Peyer's patch (tissue), 4 donors: ENCODE data around the gene TXNL1. TPM values are rescaled to one million over a fixed set of nuclear protein-coding genes. Genes with fewer than 3 reads are reported as not detected.
A peak's percentile ranks its signal among the peaks of the same experiment; 100 is the strongest.
"Not testable (repeated sequence)": the region's sequence is repeated elsewhere in the genome, so short reads cannot be mapped to it uniquely, and the experiment has no call there.

Experiments
- DNase-seq, 3 donors: peaks; one replicate each; pipeline ENCODE4 v3.0.0-alpha.2; 2017 to 2019
- H3K27ac ChIP-seq, 4 donors: fragments of 200-600 bp; sonication (generic); one replicate each; pipeline ENCODE4 v1.5.1; 2016 to 2019
- H3K27me3 ChIP-seq, 2 donors: fragments of 200-600 bp; sonication (generic); one replicate each; pipeline ENCODE4 v1.5.1; 2019
- H3K36me3 ChIP-seq, 3 donors: fragments of 200-600 bp; sonication (generic); one replicate each; pipeline ENCODE4 v1.5.1; 2016 to 2019
- H3K4me1 ChIP-seq, 4 donors: fragments of 200-600 bp; sonication (generic); one replicate each; pipeline ENCODE4 v1.5.1; 2016 to 2019
- H3K4me3 ChIP-seq, 4 donors: fragments of 200-600 bp; sonication (generic); 1 replicate in 3 of 4; 2 replicates in 1 of 4; pipeline ENCODE4 v1.5.1; 2016 to 2019; ENCODE audit warnings: mild to moderate bottlenecking in 1 of 4
- H3K9me3 ChIP-seq, 4 donors: fragments of 200-600 bp; sonication (generic); one replicate each; pipeline ENCODE4 v1.5.1; 2016 to 2019; ENCODE audit warnings: mild to moderate bottlenecking in 1 of 4
- POLR2A ChIP-seq, 2 donors: fragments of 450-650 bp; IDR thresholded peaks; one replicate each; pipeline ENCODE4 v1.5.1; 2017; ENCODE audit warnings: antibody characterized with exemption in 2 of 2, mild to moderate bottlenecking in 2 of 2, moderate library complexity in 2 of 2
- total RNA-seq, 4 donors: library from RNA; depleted of rRNA; stranded (reverse); fragments of >200 nt; gene quantifications; one replicate each; pipeline ENCODE4 v1.1.0, GENCODE V29; 2016
- TF ChIP-seq, protein P1 (sequence below), 6 experiments: fragments of 450-650 bp in 4 of 6; fragments of 200-600 bp in 2 of 6; sonication (generic) in 1 of 6; IDR thresholded peaks; one replicate each; pipeline ENCODE4 v1.5.1; 2017 to 2019; ENCODE audit warnings: antibody characterized with exemption in 6 of 6, mild to moderate bottlenecking in 3 of 6, moderate library complexity in 1 of 6

Gene TXNL1
- total RNA-seq, 4 donors from 2014 or later, result 25.3 to 40.6 (median 31.8) TPM

- peaks cover 0 to 11% (median 0%) of the 10 kb centered on the region in 4 donors for H3K4me1 ChIP-seq
- no peaks in the 10 kb centered on the region for H3K27me3 ChIP-seq
- no peak for TF ChIP-seq POLR2A (IDR thresholded peaks at IDR 0.05)
- TF ChIP-seq, protein P1, sequence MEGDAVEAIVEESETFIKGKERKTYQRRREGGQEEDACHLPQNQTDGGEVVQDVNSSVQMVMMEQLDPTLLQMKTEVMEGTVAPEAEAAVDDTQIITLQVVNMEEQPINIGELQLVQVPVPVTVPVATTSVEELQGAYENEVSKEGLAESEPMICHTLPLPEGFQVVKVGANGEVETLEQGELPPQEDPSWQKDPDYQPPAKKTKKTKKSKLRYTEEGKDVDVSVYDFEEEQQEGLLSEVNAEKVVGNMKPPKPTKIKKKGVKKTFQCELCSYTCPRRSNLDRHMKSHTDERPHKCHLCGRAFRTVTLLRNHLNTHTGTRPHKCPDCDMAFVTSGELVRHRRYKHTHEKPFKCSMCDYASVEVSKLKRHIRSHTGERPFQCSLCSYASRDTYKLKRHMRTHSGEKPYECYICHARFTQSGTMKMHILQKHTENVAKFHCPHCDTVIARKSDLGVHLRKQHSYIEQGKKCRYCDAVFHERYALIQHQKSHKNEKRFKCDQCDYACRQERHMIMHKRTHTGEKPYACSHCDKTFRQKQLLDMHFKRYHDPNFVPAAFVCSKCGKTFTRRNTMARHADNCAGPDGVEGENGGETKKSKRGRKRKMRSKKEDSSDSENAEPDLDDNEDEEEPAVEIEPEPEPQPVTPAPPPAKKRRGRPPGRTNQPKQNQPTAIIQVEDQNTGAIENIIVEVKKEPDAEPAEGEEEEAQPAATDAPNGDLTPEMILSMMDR (IDR thresholded peaks at IDR 0.05), result peak; percentile 30 to 81 (median 63)
- DNase-seq, result no peak
- no peak overlapping the region for H3K27ac ChIP-seq
- no peaks in the 10 kb centered on the region for H3K9me3 ChIP-seq
- no peaks in the 10 kb centered on the region for H3K36me3 ChIP-seq
- no peak overlapping the region for H3K4me3 ChIP-seq
Observed at GRCh38 chr18:56575819-56576663, 62.4 kb downstream of the TXNL1 start.

GRCh38 chr18:56574861-56575260 is 63.5 kb downstream of the TXNL1 start:
- H3K4me1 ChIP-seq, result peaks cover 0 to 11% (median 0%) of the 10 kb centered on the region in 4 donors
- no peak for DNase-seq
- H3K27ac ChIP-seq, result peak overlapping the region in 2 of 4 donors; percentile 35 to 42
- H3K9me3 ChIP-seq, result no peaks in the 10 kb centered on the region
- TF ChIP-seq, protein P1 (IDR thresholded peaks at IDR 0.05), result no peak
- TF ChIP-seq POLR2A (IDR thresholded peaks at IDR 0.05), result no peak
- H3K36me3 ChIP-seq, result no peaks in the 10 kb centered on the region
- H3K4me3 ChIP-seq, result no peak overlapping the region
- no peaks in the 10 kb centered on the region for H3K27me3 ChIP-seq

GRCh38 chr18:56572267-56572666 is 66.1 kb downstream of the TXNL1 start:
- not testable (repeated sequence) for H3K4me3 ChIP-seq, H3K27me3 ChIP-seq, DNase-seq, H3K36me3 ChIP-seq, H3K9me3 ChIP-seq, H3K27ac ChIP-seq
- peaks cover 0 to 11% (median 0%) of the 10 kb centered on the region in 4 donors for H3K4me1 ChIP-seq

DNA sequence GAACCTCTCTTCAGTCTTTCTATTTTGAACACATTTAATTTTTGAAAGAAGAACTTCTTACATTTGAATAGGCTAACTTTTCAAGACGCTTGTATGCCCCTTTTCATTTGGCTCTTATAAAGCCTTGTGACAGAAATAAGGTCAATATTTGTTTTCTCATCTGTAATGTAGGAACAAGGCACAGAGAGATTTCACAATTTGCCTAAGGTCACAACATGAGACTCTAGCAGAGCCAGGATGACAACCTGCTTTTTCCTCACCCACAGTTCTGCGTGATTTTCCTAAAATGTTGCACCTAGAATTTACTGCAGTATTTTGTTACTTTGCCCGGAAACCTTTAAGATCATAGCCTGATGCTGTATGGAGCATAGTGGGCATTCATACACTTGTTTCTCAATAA is 67.4 kb downstream of the TXNL1 start:
- no peak overlapping the region for H3K4me3 ChIP-seq
- no peaks in the 10 kb centered on the region for H3K27me3 ChIP-seq
- no peaks in the 10 kb centered on the region for H3K9me3 ChIP-seq
- TF ChIP-seq, protein P1 (IDR thresholded peaks at IDR 0.05), result no peak
- no peak for TF ChIP-seq POLR2A (IDR thresholded peaks at IDR 0.05)
- DNase-seq, result no peak
- H3K27ac ChIP-seq, result no peak overlapping the region
- H3K4me1 ChIP-seq, result peaks cover 0 to 11% (median 0%) of the 10 kb centered on the region in 4 donors
- H3K36me3 ChIP-seq, result no peaks in the 10 kb centered on the region

DNA sequence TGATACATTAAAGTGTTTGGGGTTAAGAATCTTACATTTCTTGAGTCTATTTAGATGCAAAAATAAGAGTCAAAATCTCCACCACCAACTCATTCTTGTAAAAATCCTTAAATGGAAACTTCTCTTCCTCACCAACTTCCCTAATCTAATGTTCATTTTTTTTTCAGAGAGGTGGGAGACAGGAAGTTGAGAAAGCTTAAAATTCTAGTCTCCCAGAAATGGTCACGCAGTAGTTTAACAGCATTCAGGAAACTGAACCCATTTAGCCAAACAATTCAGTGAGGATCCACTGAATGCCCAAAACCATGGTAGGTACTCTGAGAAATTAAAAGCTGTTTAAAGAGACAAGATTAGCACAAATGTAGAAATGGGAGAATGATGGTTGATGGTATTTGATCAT is 69.0 kb downstream of the TXNL1 start:
- Histone ChIP-seq H3K36me3 (no peaks in the 10 kb centered on the region), H3K9me3 (no peaks in the 10 kb centered on the region), H3K27ac (no peak overlapping the region), H3K4me1 (peaks cover 0 to 4% (median 0%) of the 10 kb centered on the region in 4 donors), H3K4me3 (no peak overlapping the region), H3K27me3 (no peaks in the 10 kb centered on the region)
- TF ChIP-seq, protein P1 (IDR thresholded peaks at IDR 0.05), result no peak
- DNase-seq, result no peak

GRCh38 chr18:56568986-56569385 is 69.4 kb downstream of the TXNL1 start:
- TF ChIP-seq, protein P1 (IDR thresholded peaks at IDR 0.05), result no peak
- no peak for TF ChIP-seq POLR2A (IDR thresholded peaks at IDR 0.05)
- no peaks in the 10 kb centered on the region for H3K36me3 ChIP-seq
- no peaks in the 10 kb centered on the region for H3K27me3 ChIP-seq
- no peaks in the 10 kb centered on the region for H3K4me1 ChIP-seq
- H3K4me3 ChIP-seq, result no peak overlapping the region
- H3K27ac ChIP-seq, result no peak overlapping the region
- no peaks in the 10 kb centered on the region for H3K9me3 ChIP-seq
- no peak for DNase-seq
